Endothelial cell of hepatic sinusoid (primary cell): ENCODE results near the gene TLR9.

Experiments used
- in situ Hi-C: cut with HindIII; loops from 2 replicates; pipeline ENCODE4 v1.10.0; 2017; ENCODE audit warnings: low sequenced_read_pairs

Gene TLR9

DNA sequence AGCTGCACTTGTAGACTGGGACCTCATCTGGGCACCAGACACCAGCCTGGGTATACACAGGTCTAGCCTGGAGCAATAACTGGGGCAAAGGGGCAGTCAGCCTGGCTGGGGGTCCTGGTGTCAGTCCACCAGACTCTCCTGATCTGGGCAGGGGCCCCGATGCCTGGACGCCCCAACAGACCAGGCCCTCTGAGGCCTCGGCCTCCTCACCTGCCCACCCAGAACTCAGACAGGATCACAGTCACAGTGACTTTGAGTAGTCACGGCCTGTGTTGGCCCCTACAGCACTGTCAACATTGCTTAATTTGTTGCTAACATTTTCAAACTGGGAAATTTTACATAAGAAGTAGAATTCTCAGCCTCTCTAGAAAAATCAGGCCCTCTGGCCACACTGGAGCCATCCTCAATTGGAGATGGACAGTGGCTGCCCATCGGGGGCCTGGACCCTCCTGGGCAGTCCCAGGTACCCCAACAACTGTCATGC, 7.7 kb upstream of the TLR9 start:
- in situ Hi-C loops = no loop called here

GRCh38 chr3:52232279-52233107, 7.0 kb upstream of the TLR9 start:
- in situ Hi-C loops = no loop called here

- in situ Hi-C loops = no loop called here
These were observed 6.2 kb upstream of the TLR9 start for GRCh38 chr3:52231502-52232278.

DNA sequence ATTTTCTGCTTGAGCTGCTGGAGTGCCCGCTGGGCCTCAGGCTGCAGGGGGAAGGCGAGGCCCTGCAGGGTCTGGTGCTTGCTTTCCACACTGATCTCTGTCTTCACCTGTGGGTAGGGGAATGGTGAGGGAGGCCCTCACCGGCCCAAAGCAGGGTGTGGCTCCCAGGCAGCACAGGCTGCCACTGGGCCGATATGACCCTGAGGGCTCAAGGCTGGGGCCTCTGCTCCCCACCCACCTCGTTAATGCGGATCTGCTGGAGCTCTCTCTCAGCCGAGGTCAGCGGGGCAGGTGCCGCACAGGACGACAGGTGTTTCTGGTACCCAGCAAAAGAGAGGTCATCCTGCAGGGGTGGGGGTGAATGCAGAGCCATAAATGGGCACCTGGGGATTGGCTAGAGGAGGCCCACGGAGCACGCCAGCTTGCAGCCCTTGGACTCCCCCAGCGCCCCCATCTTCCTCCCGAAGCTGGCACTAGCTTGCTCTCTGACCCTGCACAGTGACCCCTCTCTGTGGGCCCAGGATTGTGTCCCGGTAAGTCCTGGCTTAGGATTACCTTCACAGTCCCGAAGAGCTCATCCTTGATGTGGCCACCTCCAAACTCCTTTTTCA, 5.5 kb upstream of the TLR9 start:
- in situ Hi-C loops = no loop called here

DNA sequence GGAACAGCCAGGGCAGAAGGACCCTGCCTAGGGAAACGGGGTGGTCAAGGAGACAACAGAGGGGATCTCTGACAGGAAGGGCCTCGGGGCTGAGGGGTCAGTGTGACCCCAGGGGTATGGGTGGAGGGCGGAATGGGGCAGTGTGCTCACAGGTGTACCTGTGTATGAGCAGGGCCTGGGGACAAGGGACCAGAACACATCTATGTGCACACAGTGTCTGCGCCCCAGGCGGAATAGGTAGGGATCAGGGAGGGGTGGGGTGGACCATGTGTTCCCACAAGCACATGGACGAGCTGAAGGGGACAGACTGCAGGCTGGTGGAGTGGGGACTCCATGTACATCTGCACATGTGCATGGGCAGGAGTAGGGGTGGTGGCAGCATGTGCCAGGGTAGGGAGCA, 5.0 kb upstream of the TLR9 start:
- in situ Hi-C loops = no loop called here

DNA sequence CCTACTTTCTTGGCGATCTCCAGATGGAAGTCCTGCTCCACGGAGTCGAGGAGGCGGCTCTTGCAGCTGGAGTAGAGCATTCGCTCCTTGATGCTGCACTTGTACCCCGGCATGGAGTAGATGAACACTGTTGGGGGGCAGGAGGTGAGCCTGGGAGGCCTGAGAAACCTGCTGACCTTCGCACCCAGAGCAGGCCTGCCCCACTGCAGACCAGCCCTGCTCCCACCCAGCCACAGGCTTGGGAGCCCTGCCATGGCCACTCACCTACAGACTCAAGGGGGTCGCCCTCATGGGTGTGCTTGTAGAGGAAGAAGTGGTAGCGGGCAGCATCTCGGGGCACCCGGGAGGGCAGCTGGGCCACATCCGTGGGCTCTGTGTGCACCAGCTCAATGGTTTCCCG, 4.2 kb upstream of the TLR9 start:
- in situ Hi-C loops = no loop called here

DNA sequence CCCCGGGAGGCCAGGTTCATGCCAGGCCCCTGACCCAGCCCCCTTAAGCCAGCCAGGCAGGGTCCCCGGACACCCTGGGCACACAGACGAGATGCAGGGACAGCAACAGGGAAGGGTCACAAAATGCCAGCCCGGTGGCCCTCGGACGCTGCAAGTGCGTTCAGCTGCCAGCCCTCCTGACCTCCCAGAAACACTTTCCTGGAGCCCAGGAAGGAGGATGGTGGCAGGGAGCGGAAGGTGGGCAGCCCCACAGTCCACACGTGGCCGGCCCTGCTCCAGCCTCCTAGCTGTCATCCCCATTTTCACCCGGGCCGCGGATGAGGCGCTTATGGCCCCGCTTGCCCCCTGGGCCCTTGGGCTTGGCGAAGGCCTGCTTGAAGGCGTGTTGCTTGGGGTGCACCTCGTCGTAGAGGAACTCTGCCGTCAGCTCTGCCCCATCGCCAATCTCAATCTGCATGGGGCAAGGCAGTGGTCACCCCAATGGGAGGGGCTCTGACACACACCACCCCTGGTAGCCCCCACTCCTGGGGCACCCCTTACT, 3.4 kb upstream of the TLR9 start:
- in situ Hi-C loops = no loop called here

DNA sequence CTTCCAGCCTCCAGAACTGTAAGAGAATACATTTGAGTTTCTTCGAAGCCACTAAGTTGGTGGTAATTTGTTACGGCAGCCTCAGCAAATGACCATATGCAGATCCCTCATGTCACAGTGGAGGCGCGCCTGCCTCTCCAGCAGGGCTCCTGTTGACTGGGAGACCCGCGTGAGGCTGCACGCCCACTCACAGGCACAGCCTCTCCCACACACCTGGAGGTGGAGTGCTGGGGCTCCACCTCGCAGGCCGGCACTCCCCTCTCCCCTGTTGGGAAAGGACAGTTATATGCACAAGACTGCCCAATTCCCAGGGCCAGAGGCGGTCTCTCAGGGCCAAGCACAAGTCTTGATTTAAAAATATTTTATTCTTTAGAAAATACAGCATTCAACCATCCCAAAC, 2.8 kb upstream of the TLR9 start:
- in situ Hi-C loops = no loop called here

GRCh38 chr3:52227766-52228165, 2.3 kb upstream of the TLR9 start:
- in situ Hi-C loops = no loop called here

DNA sequence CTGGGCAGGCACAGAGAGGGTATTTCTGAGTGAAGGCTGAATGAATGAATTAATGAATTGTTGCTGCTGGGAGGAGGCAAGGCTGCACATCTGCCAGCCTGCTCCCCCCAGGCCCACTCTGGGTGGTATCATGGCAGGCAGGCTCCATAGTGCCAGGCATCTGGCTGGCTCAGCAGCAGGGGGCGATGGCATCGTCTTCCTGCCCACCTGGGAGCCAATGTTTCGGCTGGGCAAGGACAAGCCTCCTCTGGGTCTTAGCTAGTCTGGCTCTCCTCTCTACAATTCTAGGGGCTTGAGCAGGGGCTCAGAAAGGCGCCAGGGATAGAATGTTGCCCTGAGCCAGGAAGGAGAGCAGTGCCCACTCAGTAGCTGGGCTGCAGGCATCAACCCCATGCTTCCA, 1.7 kb upstream of the TLR9 start:
- in situ Hi-C loops = no loop called here

- in situ Hi-C loops = no loop called here
These were observed 878 bp upstream of the TLR9 start for GRCh38 chr3:52226229-52226817.

GRCh38 chr3:52223449-52224408, 1.7 kb downstream of the TLR9 start:
- in situ Hi-C loops = loop anchor here (5.0 kb wide), 1 partner anchor 41 kb away; no protein-coding TSS in a partner anchor

GRCh38 chr3:52222319-52223221, 2.9 kb downstream of the TLR9 start:
- in situ Hi-C loops = loop anchor here (5.0 kb wide), 1 partner anchor 40 kb away; no protein-coding TSS in a partner anchor

DNA sequence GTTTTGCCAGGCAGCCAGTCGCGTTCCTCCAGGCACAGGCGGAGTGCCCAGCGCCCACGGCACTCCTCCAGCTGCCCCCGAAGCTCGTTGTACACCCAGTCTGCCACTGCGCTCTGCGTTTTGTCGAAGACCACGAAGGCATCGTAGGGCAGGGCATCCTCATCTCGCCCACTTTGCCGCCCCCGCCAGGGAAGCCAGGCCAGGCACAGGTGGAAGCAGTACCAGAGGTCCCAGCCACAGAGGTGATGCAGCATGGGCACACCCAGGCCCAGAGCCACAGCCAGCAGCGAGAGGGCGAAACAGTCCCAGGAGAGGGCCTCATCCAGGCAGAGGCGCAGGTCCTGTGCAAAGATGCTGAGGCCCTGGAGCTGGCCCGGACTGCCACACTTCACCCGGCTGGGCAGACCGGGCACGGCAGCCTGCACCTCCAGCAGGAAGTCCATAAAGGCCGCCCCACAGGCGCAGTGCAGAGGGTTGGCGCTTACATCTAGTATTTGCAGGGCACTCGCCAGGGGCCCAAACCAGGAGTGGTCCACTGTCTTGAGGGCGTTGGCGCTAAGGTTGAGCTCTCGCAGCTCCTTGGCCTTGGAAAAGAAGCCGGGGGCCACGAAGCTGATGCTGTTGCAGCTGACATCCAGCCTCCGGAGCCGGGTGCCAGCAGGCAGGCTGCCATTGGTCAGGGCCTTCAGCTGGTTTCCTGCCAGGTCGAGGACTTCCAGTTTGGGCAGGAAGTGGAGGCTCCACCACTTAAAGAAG, 3.7 kb downstream of the TLR9 start:
- in situ Hi-C loops = loop anchor here (5.0 kb wide), 1 partner anchor 39 kb away; no protein-coding TSS in a partner anchor

GRCh38 chr3:52221141-52221562, 4.3 kb downstream of the TLR9 start:
- in situ Hi-C loops = loop anchor here (5.0 kb wide), 1 partner anchor 39 kb away; no protein-coding TSS in a partner anchor

- in situ Hi-C loops = loop anchor here (5.0 kb wide), 1 partner anchor 38 kb away; no protein-coding TSS in a partner anchor
These were observed 4.9 kb downstream of the TLR9 start for GRCh38 chr3:52220380-52221026.

DNA sequence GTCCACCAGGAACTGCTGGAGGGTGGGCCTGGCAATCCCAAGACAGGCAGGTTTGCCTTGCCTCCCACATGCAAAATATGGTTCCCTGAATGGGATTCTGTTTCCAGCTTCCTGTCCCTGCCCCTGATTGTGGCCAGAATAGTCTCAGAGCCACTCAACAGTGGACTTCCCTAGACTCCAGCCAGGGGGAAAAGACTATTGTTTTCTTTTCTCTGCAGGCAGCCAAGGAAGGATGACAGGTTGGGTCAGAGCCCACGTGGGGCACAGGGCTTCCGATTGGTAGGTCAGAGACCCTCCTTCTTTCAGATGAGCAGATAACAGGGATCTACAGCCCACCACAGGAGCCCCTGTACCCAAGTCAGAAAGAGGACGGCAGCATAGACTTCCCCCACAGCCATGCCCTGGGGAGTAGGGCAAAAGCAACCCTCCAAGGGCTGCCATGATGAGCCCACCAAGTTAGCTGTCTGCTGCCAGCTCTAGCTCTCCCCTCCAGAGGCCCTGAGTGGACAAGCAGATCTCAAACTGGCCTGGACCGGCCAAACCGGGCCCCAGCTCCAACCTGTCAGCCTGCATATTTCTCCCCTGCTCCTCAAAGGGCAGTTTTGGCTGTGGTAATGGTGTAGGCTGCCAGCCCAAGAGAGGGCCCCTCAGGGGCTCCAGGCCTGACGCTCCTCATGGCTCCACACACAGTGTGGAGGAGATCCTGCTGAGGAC, 6.4 kb downstream of the TLR9 start:
- in situ Hi-C loops = no loop called here
